ENCODE results near the gene ITGAV.

Gene ITGAV

GRCh38 chr2:186572705-186573104 is 17.2 kb upstream of the ITGAV start:
- Histone ChIP-seq H3K27ac (ENCODE audit: extremely low read depth, low read depth, low read length) (no peak overlapping the region), H3K4me1 (ENCODE audit: control insufficient read depth, insufficient read depth, low read length) (peaks cover 15% of the 10 kb centered on the region), H3K36me3 (ENCODE audit: control insufficient read depth in 2 of 2, insufficient read depth in 1 of 2, low read length in 2 of 2) (no peaks in the 10 kb centered on the region), H3K4me3 (ENCODE audit: low read depth, low read length) (no peak overlapping the region), H3K9me3 (ENCODE audit: control insufficient read depth, insufficient read depth, low read depth, low read length) (no peaks in the 10 kb centered on the region)
- TF ChIP-seq ZNF792 (tag by site-specific recombination; IDR thresholded peaks at IDR 0.05): no peak
- no peak for TF ChIP-seq ZNF510 (tag by site-specific recombination; IDR thresholded peaks at IDR 0.05; ENCODE audit: insufficient replicate concordance)
- no peak for TF ChIP-seq ZNF639 (tag by site-specific recombination; IDR thresholded peaks at IDR 0.05)
- no peak for TF ChIP-seq ZNF214 (tag by site-specific recombination; IDR thresholded peaks at IDR 0.05; ENCODE audit: borderline replicate concordance)
- no peak for TF ChIP-seq ZBTB11 (tag by site-specific recombination; conservative IDR thresholded peaks at IDR 0.05; ENCODE audit: low read depth)
- TF ChIP-seq PATZ1 (tag by site-specific recombination; IDR thresholded peaks at IDR 0.05): no peak
- no peak for TF ChIP-seq ZNF791 (tag by site-specific recombination; IDR thresholded peaks at IDR 0.05)
- TF ChIP-seq ZNF140 (tag by site-specific recombination; IDR thresholded peaks at IDR 0.05): no peak
- CTCF ChIA-PET: interaction anchor here (0.5 kb wide), 1 partner anchor 11 kb away, joined by 3 read pairs; no protein-coding TSS in a partner anchor
- POLR2A ChIA-PET: no interaction called here

GRCh38 chr2:186573531-186573930 is 16.3 kb upstream of the ITGAV start:
- Histone ChIP-seq H3K4me3 (ENCODE audit: low read depth, low read length) (no peak overlapping the region), H3K27ac (ENCODE audit: extremely low read depth, low read depth, low read length) (no peak overlapping the region), H3K9me3 (ENCODE audit: control insufficient read depth, insufficient read depth, low read depth, low read length) (no peaks in the 10 kb centered on the region), H3K36me3 (ENCODE audit: control insufficient read depth in 2 of 2, insufficient read depth in 1 of 2, low read length in 2 of 2) (no peaks in the 10 kb centered on the region), H3K4me1 (ENCODE audit: control insufficient read depth, insufficient read depth, low read length) (peaks cover 15% of the 10 kb centered on the region)
- TF ChIP-seq ZNF248 (tag by site-specific recombination; IDR thresholded peaks at IDR 0.05): no peak
- no peak for TF ChIP-seq ZNF146 (tag by site-specific recombination; IDR thresholded peaks at IDR 0.05)
- no peak for TF ChIP-seq ZNF514 (tag by site-specific recombination; IDR thresholded peaks at IDR 0.05)
- no peak for TF ChIP-seq SP7 (tag by site-specific recombination; IDR thresholded peaks at IDR 0.05)
- TF ChIP-seq ZNF404 (tag by site-specific recombination; IDR thresholded peaks at IDR 0.05): no peak
- TF ChIP-seq ZNF132 (tag by site-specific recombination; IDR thresholded peaks at IDR 0.05; ENCODE audit: borderline replicate concordance): no peak
- TF ChIP-seq HOXA7 (CRISPR knock-in tag; IDR thresholded peaks at IDR 0.05; ENCODE audit: borderline replicate concordance): no peak
- no peak for TF ChIP-seq MYNN (tag by site-specific recombination; IDR thresholded peaks at IDR 0.05; ENCODE audit: borderline replicate concordance)
- TF ChIP-seq KLF17 (tag by site-specific recombination; IDR thresholded peaks at IDR 0.05): no peak
- ChIA-PET POLR2A (no interaction called here), CTCF (interaction anchor here (0.9 to 1.0 kb wide), 2 partner anchors 53 to 68 kb away, joined by 3 to 4 read pairs; no protein-coding TSS in a partner anchor)

All from HEK293 (cell line).